ENCODE measurements around the gene EEF1G.

EEF1G gene

DNA sequence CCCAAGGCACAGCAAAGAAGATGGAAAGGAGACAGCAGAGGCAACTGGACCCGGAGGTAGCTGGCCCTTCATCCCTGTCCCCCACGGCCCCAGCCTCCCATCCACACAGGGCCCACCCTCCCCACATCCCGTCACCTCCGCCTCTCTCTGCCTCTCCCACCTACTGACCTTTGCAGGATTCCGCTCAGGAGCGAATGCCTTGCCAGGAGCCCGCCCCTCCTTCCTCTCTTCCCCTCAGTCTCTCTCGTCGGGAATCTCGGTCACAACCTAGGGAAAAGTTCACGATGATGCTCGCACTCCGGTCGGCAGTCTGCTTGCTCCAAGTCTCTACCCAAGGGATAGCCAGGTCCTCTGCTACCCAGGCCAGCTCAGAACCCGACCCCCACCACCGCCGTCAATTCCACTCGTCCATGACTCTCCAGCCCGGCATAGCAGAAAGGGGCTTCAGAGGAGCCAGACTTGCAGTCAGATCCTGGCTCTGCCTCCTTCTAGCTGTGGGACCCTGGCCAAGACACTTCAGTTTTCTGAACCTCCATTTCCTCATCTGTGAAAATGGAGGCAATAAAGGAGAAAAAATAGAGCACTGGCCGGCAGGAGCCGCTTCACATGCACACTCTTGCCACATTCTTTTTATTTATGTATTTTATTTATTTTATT is 37.3 kb downstream of the EEF1G start:
- no peak for DNase-seq

DNA sequence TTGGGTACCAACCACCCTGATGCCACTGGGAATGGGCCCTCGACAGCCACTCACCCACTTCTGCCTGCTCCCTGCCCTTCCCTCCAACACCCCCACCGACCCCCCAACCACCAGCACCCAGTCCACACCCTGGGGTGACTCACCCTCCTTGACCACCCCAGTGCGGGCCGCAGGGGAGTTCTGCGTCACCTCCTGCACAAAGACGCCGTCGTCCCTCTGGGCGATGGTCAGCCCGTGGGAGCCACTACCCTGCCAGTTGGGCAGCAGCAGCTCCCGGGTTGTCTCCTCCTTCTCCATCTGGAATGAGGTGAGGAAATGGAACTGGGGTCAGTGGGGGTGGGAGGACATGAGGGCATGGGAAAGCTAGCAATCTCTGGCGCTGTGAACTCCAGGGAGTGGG is 37.9 kb downstream of the EEF1G start:
- DNase-seq = no peak

DNA sequence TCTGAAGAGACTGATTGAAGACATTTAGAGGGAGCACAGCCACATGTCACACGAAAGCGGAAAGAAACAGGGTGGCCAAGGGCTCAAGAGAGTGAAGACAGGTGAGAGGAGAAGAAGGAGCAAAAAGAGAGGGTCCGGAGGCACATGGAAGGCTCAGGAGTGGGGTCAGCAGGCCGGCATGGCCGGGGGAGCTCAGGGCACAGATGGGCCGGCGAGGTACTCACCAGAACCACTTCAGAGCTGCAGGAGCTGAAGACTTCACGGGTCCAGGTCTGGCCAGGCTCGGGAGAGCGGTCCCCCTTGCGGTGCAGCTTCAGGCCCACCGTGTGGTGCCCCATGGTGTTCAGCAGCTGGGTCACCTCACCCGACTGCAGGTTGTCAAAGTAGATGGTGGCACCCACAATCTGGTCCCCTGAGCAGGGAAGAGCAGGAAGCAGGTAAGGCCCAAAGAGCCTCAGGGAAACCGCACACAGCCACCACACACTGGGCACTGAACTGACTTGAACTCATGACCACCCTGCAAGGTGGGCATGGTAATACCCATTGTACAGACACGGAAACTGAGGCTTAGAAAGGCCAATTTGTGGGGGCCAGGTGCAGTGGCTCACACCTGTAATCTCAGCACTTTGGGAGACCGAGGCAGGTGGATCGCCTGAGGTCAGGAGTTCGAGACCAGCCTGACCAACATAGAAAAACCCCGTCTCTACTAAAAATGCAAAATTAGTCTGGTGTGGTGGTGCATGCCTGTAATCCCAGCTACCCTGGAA is 38.7 kb downstream of the EEF1G start:
- no peak for DNase-seq

DNA sequence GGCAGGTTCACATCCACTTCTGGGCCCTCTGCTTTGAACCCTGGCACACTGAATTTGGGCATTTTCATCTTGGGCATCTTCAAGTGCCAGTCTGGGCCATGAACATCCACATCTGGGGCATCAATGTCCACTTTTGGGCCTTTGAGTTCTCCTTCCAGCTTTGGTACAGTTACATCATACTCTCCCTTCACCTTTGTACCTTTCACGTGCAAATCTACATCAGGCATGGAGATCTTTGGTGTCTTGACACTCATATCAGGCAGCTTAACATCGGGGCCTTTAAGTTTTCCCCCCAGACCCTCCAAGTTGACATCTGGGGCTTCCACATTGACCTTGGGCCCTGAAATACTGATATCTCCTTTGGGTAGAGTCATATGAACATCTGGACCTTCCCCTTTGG is 41.6 kb downstream of the EEF1G start:
- no peak for DNase-seq

DNA sequence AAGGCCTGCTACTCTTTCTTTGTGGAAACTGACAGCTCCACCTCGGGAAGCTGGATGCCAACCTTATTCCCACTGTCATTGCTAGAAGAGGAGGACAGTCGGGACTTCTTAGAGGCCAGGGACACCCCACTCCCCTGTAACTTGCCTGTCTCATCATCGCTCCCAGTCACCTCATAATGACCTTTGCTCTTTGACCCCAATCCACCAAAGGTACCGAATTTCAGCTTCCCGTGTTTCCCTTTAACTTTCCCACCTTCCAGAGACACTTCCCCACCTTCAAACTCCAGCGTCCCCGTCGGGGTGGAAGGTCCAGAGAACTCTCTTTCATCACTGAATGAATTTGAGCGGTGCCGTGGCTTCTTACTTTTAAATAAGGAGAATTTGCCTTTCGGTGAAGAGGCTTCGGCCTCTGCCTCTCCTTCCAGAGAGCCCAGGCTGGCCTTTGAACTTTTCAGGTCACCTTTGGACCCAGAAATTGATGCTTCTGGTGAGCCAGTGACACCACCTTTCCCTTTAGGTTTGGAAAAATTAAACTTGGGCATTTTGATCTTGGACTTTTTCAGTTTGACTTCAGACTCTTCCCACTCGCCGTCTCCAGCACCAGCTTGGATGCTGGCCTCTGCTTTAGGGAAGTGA is 56.8 kb downstream of the EEF1G start:
- DNase-seq = no peak

DNA sequence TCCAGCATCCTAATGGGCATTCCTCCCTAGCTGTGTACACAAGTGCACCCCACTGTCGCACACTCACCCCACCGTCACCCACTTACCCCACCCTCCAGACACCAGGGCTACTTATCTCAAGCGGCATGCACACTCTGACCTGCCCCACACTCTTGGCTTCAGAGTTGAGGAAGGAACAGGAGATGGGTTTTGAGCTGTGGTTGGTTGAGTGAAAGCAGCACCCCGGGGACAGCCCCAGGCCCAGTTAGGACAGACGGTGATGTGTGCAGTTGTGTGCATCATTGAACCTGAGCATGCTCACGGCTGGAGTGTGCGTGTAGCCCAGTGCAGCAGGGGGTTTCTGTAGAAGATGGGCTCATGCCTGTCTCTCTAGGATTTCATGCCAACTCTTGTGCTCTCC is 59.5 kb downstream of the EEF1G start:
- DNase-seq = no peak

DNA sequence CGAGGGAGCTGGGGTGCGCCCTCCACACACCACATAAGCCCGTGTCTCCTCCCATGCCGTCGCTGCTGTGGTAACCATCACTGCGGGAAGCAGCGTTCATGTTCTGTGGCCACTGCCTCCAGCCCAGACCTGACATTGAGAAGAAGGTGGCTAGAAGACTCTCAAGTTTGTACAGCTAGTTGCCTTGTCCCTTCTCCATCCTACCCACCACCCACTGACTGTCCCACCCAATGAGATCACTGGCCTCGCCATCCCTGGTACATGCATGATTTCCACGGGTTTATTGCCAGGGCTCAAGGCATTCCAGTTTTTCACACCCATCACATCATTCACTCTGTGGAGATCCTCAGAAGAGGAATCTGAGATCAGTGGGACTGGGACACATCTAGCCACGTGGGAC is 60.1 kb downstream of the EEF1G start:
- DNase-seq = no peak

DNA sequence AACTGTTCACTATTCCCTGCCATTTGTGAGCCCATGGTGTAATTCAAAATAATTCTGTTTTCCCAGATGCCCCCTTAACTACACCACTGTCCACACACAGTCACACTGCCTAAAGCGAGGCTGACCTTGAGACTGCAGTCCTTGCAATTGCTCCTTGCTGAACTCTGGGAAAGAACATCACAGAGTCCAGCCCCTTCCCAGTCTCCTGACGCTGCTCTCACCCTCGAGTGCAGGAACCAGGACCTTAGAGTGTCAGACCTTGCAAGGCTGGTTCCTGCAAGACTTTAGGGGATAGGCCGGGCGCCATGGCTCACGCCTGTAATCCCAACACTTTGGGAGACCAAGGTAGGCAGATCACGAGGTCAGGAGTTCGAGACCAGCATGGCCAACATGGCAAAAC is 60.7 kb downstream of the EEF1G start:
- DNase-seq = no peak

All from T-helper 1 cell (primary cell).